ENCODE measurements around the gene TUT1. TPM values are rescaled to one million over a fixed set of nuclear protein-coding genes. Genes with fewer than 3 reads are reported as not detected.
A peak's percentile ranks its signal among the peaks of the same experiment; 100 is the strongest.

Gene TUT1
- total RNA-seq, 2 experiments from 2014 or later = 22.5 to 38.2 TPM

GRCh38 chr11:62600367-62601121 is 9.2 kb upstream of the TUT1 start:
- intact Hi-C loops (cut with micrococcal nuclease; ENCODE audit: unreplicated experiment) = loop anchor here (2.0 kb wide), 1 partner anchor 64 kb away; the partner anchor contains the start of genes C11orf98 and CSKMT
- DNase-seq (ENCODE audit: low spot score) = peak; percentile 49
- CTCF ChIA-PET (ENCODE audit: unreplicated experiment) = interaction anchor here (0.5 to 0.6 kb wide), 3 partner anchors 8 to 216 kb away, joined by 3 to 8 read pairs (median 6); partner anchors contain the start of gene TUT1
- peaks cover 84% of the 10 kb centered on the region for H3K36me3 ChIP-seq (ENCODE audit: insufficient read depth, low read length)
- H4K20me1 ChIP-seq (ENCODE audit: insufficient read depth, low read length) = peaks cover 9% of the 10 kb centered on the region; the same call in 1 of the 2 replicates
- peak overlapping the region; percentile 98 for H3K4me2 ChIP-seq (ENCODE audit: low read length)
- peak overlapping the region; percentile 87 for H3K27ac ChIP-seq (ENCODE audit: low read depth, low read length, poor library complexity, severe bottlenecking)
- BruUV-seq (replicated peaks) = no TSS peak
- H2AFZ ChIP-seq (ENCODE audit: low read length) = no peak overlapping the region; the same call in 1 of the 2 replicates
- peaks cover 37% of the 10 kb centered on the region for H3K79me2 ChIP-seq (ENCODE audit: insufficient read depth, low read depth, low read length)
- TF ChIP-seq EZH2phosphoT487 (IDR thresholded peaks at IDR 0.05; ENCODE audit: borderline replicate concordance, low read depth, low read length) (no peak), CTCF (conservative IDR thresholded peaks at IDR 0.05; ENCODE audit: low read length) (no peak)
- no peaks in the 10 kb centered on the region for H3K9me3 ChIP-seq (ENCODE audit: low read length)
- peaks cover 24% of the 10 kb centered on the region for H3K4me1 ChIP-seq (ENCODE audit: insufficient read depth, low read length, poor library complexity, severe bottlenecking)
- peak overlapping the region; percentile 98 for H3K4me3 ChIP-seq (ENCODE audit: low read depth, low read length, poor library complexity, severe bottlenecking)
- POLR2A ChIA-PET = interaction anchor here (0.6 to 2.5 kb wide), 7 partner anchors 9 to 973 kb away, joined by 3 to 37 read pairs (median 6); partner anchors contain the start of genes B3GAT3, C11orf98, CSKMT and EEF1G
- H3K9me2 ChIP-seq (ENCODE audit: insufficient read depth, low read length) = no peaks in the 10 kb centered on the region

GRCh38 chr11:62599901-62600300 is 8.6 kb upstream of the TUT1 start:
- H3K79me2 ChIP-seq (ENCODE audit: insufficient read depth, low read depth, low read length) = peaks cover 37% of the 10 kb centered on the region
- DNase-seq (ENCODE audit: low spot score) = no peak
- ChIA-PET CTCF (ENCODE audit: unreplicated experiment) (interaction anchor here (0.5 kb wide), 1 partner anchor 7 kb away, joined by 3 read pairs; no protein-coding TSS in a partner anchor), POLR2A (interaction anchor here (0.6 to 2.5 kb wide), 6 partner anchors 8 to 1684 kb away, joined by 3 to 37 read pairs (median 4); partner anchors contain the start of genes EEF1G, LBHD1, TUT1 and UQCC3)
- no peak overlapping the region for H2AFZ ChIP-seq (ENCODE audit: low read length)
- H3K4me3 ChIP-seq (ENCODE audit: low read depth, low read length, poor library complexity, severe bottlenecking) = peak overlapping the region; percentile 98
- H4K20me1 ChIP-seq (ENCODE audit: insufficient read depth, low read length) = peaks cover 9% of the 10 kb centered on the region; the same call in 1 of the 2 replicates
- peaks cover 24% of the 10 kb centered on the region for H3K4me1 ChIP-seq (ENCODE audit: insufficient read depth, low read length, poor library complexity, severe bottlenecking)
- TSS peak; percentile 64 for BruUV-seq (replicated peaks)
- H3K9me2 ChIP-seq (ENCODE audit: insufficient read depth, low read length) = no peaks in the 10 kb centered on the region
- peak overlapping the region; percentile 98 for H3K4me2 ChIP-seq (ENCODE audit: low read length)
- peaks cover 84% of the 10 kb centered on the region for H3K36me3 ChIP-seq (ENCODE audit: insufficient read depth, low read length)
- H3K9me3 ChIP-seq (ENCODE audit: low read length) = no peaks in the 10 kb centered on the region
- H3K27ac ChIP-seq (ENCODE audit: low read depth, low read length, poor library complexity, severe bottlenecking) = peak overlapping the region; percentile 87
- TF ChIP-seq CTCF (conservative IDR thresholded peaks at IDR 0.05; ENCODE audit: low read length) = no peak
- TF ChIP-seq EZH2phosphoT487 (IDR thresholded peaks at IDR 0.05; ENCODE audit: borderline replicate concordance, low read depth, low read length) = no peak
- intact Hi-C loops (cut with micrococcal nuclease; ENCODE audit: unreplicated experiment) = loop anchor here (2.0 to 10.0 kb wide), 3 partner anchors 65 to 235 kb away; partner anchors contain the start of genes C11orf98, CSKMT, HNRNPUL2 and STX5

Data from OCI-LY7 (cell line).